Pons (tissue), 1 donor: ENCODE data around the gene MEF2C.
"Not testable (repeated sequence)": the region's sequence is repeated elsewhere in the genome, so short reads cannot be mapped to it uniquely, and the experiment has no call there.

Source experiments
- DNase-seq: peaks from one replicate; pipeline ENCODE4 v3.0.0-alpha.2; 2016; ENCODE audit warnings: low spot score

The MEF2C gene

GRCh38 chr5:88862547-88863175, 20.3 kb downstream of the MEF2C start:
- no peak for DNase-seq

GRCh38 chr5:88861231-88861630, 21.8 kb downstream of the MEF2C start:
- no peak for DNase-seq

GRCh38 chr5:88860501-88860900, 22.5 kb downstream of the MEF2C start:
- no peak for DNase-seq

GRCh38 chr5:88858392-88858791, 24.6 kb downstream of the MEF2C start:
- no peak for DNase-seq

GRCh38 chr5:88856381-88856780, 26.6 kb downstream of the MEF2C start:
- DNase-seq: not testable (repeated sequence)

- DNase-seq: no peak
These were observed 28.2 kb downstream of the MEF2C start for GRCh38 chr5:88854769-88855168.

- DNase-seq: peak; percentile 58
These were observed 35.6 kb downstream of the MEF2C start for GRCh38 chr5:88847420-88847819.

- no peak for DNase-seq
These were observed 36.5 kb downstream of the MEF2C start for GRCh38 chr5:88846434-88846833.

- peak; percentile 52 for DNase-seq
These were observed 37.8 kb downstream of the MEF2C start for GRCh38 chr5:88845081-88845697.

GRCh38 chr5:88842784-88843183, 40.2 kb downstream of the MEF2C start:
- peak; percentile 48 for DNase-seq

- DNase-seq: no peak
These were observed 41.8 kb downstream of the MEF2C start for GRCh38 chr5:88841212-88841611.

GRCh38 chr5:88840495-88840894, 42.5 kb downstream of the MEF2C start:
- no peak for DNase-seq

- no peak for DNase-seq
These were observed 43.7 kb downstream of the MEF2C start for GRCh38 chr5:88839238-88839637.

- DNase-seq: no peak
These were observed 44.5 kb downstream of the MEF2C start for GRCh38 chr5:88838500-88838899.

- DNase-seq: no peak
These were observed 45.2 kb downstream of the MEF2C start for GRCh38 chr5:88837817-88838216.

GRCh38 chr5:88837222-88837621, 45.8 kb downstream of the MEF2C start:
- DNase-seq: no peak

GRCh38 chr5:88836195-88836838, 46.7 kb downstream of the MEF2C start:
- no peak for DNase-seq

- DNase-seq: no peak
These were observed 48.5 kb downstream of the MEF2C start for GRCh38 chr5:88834499-88834898.

GRCh38 chr5:88834131-88834462, 48.9 kb downstream of the MEF2C start:
- DNase-seq: no peak

- DNase-seq: peak; percentile 68
These were observed 49.4 kb downstream of the MEF2C start for GRCh38 chr5:88833371-88834130.

- no peak for DNase-seq
These were observed 51.2 kb downstream of the MEF2C start for GRCh38 chr5:88831816-88832215.

- DNase-seq: no peak
These were observed 52.4 kb downstream of the MEF2C start for GRCh38 chr5:88830567-88830966.

GRCh38 chr5:88829775-88830174, 53.2 kb downstream of the MEF2C start:
- no peak for DNase-seq
